Left cardiac atrium (tissue), 4 donors: ENCODE results near the gene USP24. TPM values are rescaled to one million over a fixed set of nuclear protein-coding genes. Genes with fewer than 3 reads are reported as not detected.

Source experiments
- ATAC-seq, 2 donors: fragments of 200-7000 bp; cut with Tn5 transposase; one replicate each; pipeline ENCODE4 v1.9.1; 2020; ENCODE audit warnings: mild to moderate bottlenecking in 2 of 2, moderate library complexity in 2 of 2
- DNase-seq: peaks from one replicate; pipeline ENCODE4 v3.0.0-alpha.2; 2020
- intact Hi-C, 2 donors: fragments of 100-400 bp; cut with DNase I; formaldehyde crosslinking; loops; one replicate each; pipeline versions ENCODE4 v1.14.1 to v1.15.1; 2022 to 2023
- total RNA-seq, 2 donors: library from RNA; stranded (reverse); fragmentation: NEBNext Ultra II Directional; extraction: Animal tissue kit (Norgen Biotek cat#: 25700); gene quantifications; one replicate each; pipeline ENCODE4 v1.2.1, GENCODE V29; 2021
- donor health status: DM: no; HTN: yes; CAD: no.
- donor health status: DM: no; HTN: yes; CAD: no; lungs with severe emphysema.
- donor health status: DM: yes; HTN: yes; CAD: no.
- donor health status: Dilated cardiomyopathy.

Gene USP24
- total RNA-seq, 2 donors from 2014 or later, result 31.8 to 33.6 TPM

- DNase-seq (no peak), ATAC-seq (no peak)
- intact Hi-C loops, result no loop called here
These were observed 149.5 kb downstream of the USP24 start for GRCh38 chr1:55065648-55066047.

GRCh38 chr1:55064861-55065263 lies 150.3 kb downstream of the USP24 start:
- ATAC-seq (peak; percentile 31 to 54), DNase-seq (no peak)
- intact Hi-C loops, result no loop called here

- intact Hi-C loops, result no loop called here
- ATAC-seq (peak; percentile 6 to 31), DNase-seq (no peak)
These were observed 151.0 kb downstream of the USP24 start for GRCh38 chr1:55064071-55064581.

- intact Hi-C loops, result no loop called here
- no peak for DNase-seq
- ATAC-seq, result no peak
These were observed 151.6 kb downstream of the USP24 start for GRCh38 chr1:55063577-55063942.

- intact Hi-C loops, result no loop called here
- DNase-seq (no peak), ATAC-seq (no peak)
These were observed 152.2 kb downstream of the USP24 start for GRCh38 chr1:55062801-55063576.

- ATAC-seq (no peak), DNase-seq (no peak)
- intact Hi-C loops, result no loop called here
These were observed 153.3 kb downstream of the USP24 start for GRCh38 chr1:55061706-55062321.

- intact Hi-C loops, result no loop called here
- DNase-seq (no peak), ATAC-seq (no peak)
These were observed 154.0 kb downstream of the USP24 start for GRCh38 chr1:55061000-55061705.

- ATAC-seq, result no peak
- no peak for DNase-seq
- intact Hi-C loops, result no loop called here
These were observed 154.8 kb downstream of the USP24 start for GRCh38 chr1:55060133-55060999.

- ATAC-seq (no peak), DNase-seq (no peak)
- intact Hi-C loops, result no loop called here
These were observed 155.6 kb downstream of the USP24 start for GRCh38 chr1:55059302-55060132.

- intact Hi-C loops, result no loop called here
- ATAC-seq (no peak), DNase-seq (no peak)
These were observed 157.2 kb downstream of the USP24 start for GRCh38 chr1:55057956-55058298.

GRCh38 chr1:55057270-55057955 lies 157.8 kb downstream of the USP24 start:
- intact Hi-C loops, result no loop called here
- DNase-seq, result no peak
- ATAC-seq, result no peak

- ATAC-seq (no peak), DNase-seq (no peak)
- intact Hi-C loops, result no loop called here
These were observed 158.6 kb downstream of the USP24 start for GRCh38 chr1:55056632-55056992.

GRCh38 chr1:55055951-55056631 lies 159.1 kb downstream of the USP24 start:
- intact Hi-C loops, result no loop called here
- DNase-seq (no peak), ATAC-seq (no peak)

- ATAC-seq, result no peak
- intact Hi-C loops, result no loop called here
- no peak for DNase-seq
These were observed 159.9 kb downstream of the USP24 start for GRCh38 chr1:55055084-55055882.

- intact Hi-C loops, result no loop called here
- DNase-seq, result no peak
These were observed 160.8 kb downstream of the USP24 start for GRCh38 chr1:55054396-55054795.

GRCh38 chr1:55053265-55053954 lies 161.8 kb downstream of the USP24 start:
- peak; percentile 50 for DNase-seq
- ATAC-seq, result peak in 1 of 2 donors; percentile 32
- intact Hi-C loops, result no loop called here

More at GRCh38 chr1:55054396-55054795, 160.8 kb downstream of the USP24 start:
- ATAC-seq, result no peak
